Mucosa of descending colon (tissue), 3 donors: ENCODE data around the gene ATG101. TPM values are rescaled to one million over a fixed set of nuclear protein-coding genes. Genes with fewer than 3 reads are reported as not detected.

Source experiments
- ATAC-seq: fragments of 200-7000 bp; cut with Tn5 transposase; one replicate; pipeline ENCODE4 v1.9.1; 2020; ENCODE audit warnings: mild to moderate bottlenecking, moderate library complexity
- DNase-seq, 3 donors: peaks; one replicate each; pipeline ENCODE4 v3.0.0-alpha.2; 2020
- H3K36me3 ChIP-seq: fragments of 200-600 bp; one replicate; pipeline ENCODE4 v1.8.0; 2021; ENCODE audit warnings: low read depth, mild to moderate bottlenecking
- H3K4me1 ChIP-seq: fragments of 200-600 bp; one replicate; pipeline ENCODE4 v1.8.0; 2021; ENCODE audit warnings: low read depth, mild to moderate bottlenecking
- H3K4me3 ChIP-seq: fragments of 200-600 bp; one replicate; pipeline ENCODE4 v1.8.0; 2021; ENCODE audit warnings: mild to moderate bottlenecking
- H3K9me3 ChIP-seq: fragments of 200-600 bp; one replicate; pipeline ENCODE4 v1.8.0; 2021; ENCODE audit warnings: mild to moderate bottlenecking
- CTCF ChIP-seq: fragments of 200-600 bp; IDR thresholded peaks from one replicate; pipeline ENCODE4 v1.8.0; 2022; ENCODE audit warnings: antibody characterized with exemption, mild to moderate bottlenecking
- intact Hi-C, 2 donors: fragments of 100-400 bp; cut with DNase I in 1 of 2; cut with micrococcal nuclease in 1 of 2; formaldehyde crosslinking; loops; one replicate each; pipeline versions ENCODE4 v1.11.0 to v1.11.1; 2022; cut with DNase I, micrococcal nuclease
- total RNA-seq, 3 donors: library from RNA; stranded (reverse); fragmentation: NEBNext Ultra II Directional in 2 of 3; extraction: Animal tissue kit (Norgen Biotek cat#: 25700) in 2 of 3; gene quantifications; one replicate each; pipeline versions ENCODE4 v1.2.1 to v1.2.4, GENCODE V29; 2021 to 2023
- donor health status: DM: no; HTN: no; CAD: no; lungs with moderate emphysema.
- donor health status: DM: no; HTN: no; CAD: no.
- donor health status: DM: no; HTN: yes; CAD: no.

The ATG101 gene
- total RNA-seq, 3 donors from 2014 or later: 30.1 to 37.5 (median 33.0) TPM

GRCh38 chr12:52120951-52121823 lies 51.4 kb downstream of the ATG101 start:
- ATAC-seq (no peak), DNase-seq (no peak)
- intact Hi-C loops: no loop called here
- no peak for TF ChIP-seq CTCF
- Histone ChIP-seq H3K4me3 (no peak overlapping the region), H3K9me3 (no peaks in the 10 kb centered on the region), H3K4me1 (peaks cover 10% of the 10 kb centered on the region), H3K36me3 (no peaks in the 10 kb centered on the region)

- peak in 2 of 3 donors; percentile 77 to 78 for DNase-seq
- no peaks in the 10 kb centered on the region for H3K36me3 ChIP-seq
- H3K9me3 ChIP-seq: no peaks in the 10 kb centered on the region
- intact Hi-C loops: no loop called here
- peak; percentile 58 for TF ChIP-seq CTCF
- ATAC-seq: peak; percentile 67
- H3K4me3 ChIP-seq: no peak overlapping the region
- peaks cover 5% of the 10 kb centered on the region for H3K4me1 ChIP-seq
Observed at GRCh38 chr12:52121824-52122539, 52.2 kb downstream of the ATG101 start.

- TF ChIP-seq CTCF: no peak
- ATAC-seq (no peak), DNase-seq (no peak)
- H3K9me3 ChIP-seq: no peaks in the 10 kb centered on the region
- no peak overlapping the region for H3K4me3 ChIP-seq
- peaks cover 5% of the 10 kb centered on the region for H3K4me1 ChIP-seq
- H3K36me3 ChIP-seq: no peaks in the 10 kb centered on the region
- intact Hi-C loops: no loop called here
Observed at GRCh38 chr12:52122540-52122871, 52.7 kb downstream of the ATG101 start.

DNA sequence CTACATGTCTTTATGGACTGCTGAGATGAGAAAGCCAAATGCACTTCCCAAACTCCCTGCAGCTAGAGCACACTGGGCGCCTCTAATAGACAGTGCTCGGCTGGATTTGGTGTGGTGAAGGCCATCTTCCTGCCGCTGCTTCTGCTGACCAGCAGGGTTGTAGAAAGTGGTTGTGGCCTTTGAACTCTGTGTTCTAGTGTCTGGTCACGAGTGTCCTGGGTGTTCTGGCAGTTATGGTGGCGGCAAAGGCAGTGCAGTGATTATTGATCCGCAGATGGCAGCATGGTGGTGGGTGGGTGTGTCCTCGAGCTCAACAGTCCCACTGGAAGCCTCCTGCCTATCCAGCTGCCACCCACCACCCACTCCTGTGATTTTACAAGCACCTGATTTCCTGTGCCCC lies 53.1 kb downstream of the ATG101 start:
- intact Hi-C loops: no loop called here
- H3K4me1 ChIP-seq: peaks cover 5% of the 10 kb centered on the region
- DNase-seq: no peak

More for the DNA sequence above, 53.1 kb downstream of the ATG101 start:
- no peak for TF ChIP-seq CTCF
- ATAC-seq: no peak
- no peaks in the 10 kb centered on the region for H3K36me3 ChIP-seq
- no peaks in the 10 kb centered on the region for H3K9me3 ChIP-seq
- no peak overlapping the region for H3K4me3 ChIP-seq
